ENCODE measurements around the gene TUBAL3. TPM values are rescaled to one million over a fixed set of nuclear protein-coding genes. Genes with fewer than 3 reads are reported as not detected.

Gene TUBAL3
- total RNA-seq, 1 donor from 2014 or later: not detected

DNA sequence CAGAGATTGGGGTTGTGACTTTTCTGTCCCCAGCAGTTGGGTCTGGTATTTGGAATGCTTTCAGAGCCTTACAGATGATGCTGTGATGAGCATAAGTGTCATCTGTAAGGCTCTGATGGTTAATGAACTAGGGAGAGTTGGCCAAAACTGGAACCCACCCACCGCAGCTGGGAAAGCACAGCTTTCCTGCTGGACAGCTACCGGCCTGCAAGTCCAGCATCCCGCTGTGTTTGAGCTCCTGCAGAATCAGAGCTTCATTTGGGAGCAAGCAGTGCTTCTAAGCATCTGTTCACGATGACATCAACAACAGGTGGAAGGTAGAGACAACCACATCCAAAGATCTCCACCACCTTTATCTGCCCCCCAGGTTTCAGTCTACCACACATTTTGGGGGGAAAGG, 28.2 kb downstream of the TUBAL3 start:
- DNase-seq (ENCODE audit: low spot score): no peak
- Mint-ChIP-seq H3K9me3 (ENCODE audit: low read depth) (no peaks in the 10 kb centered on the region), H3K27me3 (ENCODE audit: low read depth) (peaks cover 25% of the 10 kb centered on the region), H3K4me1 (ENCODE audit: low read depth) (no peaks in the 10 kb centered on the region), H3K36me3 (ENCODE audit: low read depth) (no peaks in the 10 kb centered on the region), H3K27ac (ENCODE audit: unreplicated experiment) (no peak overlapping the region), H3K4me3 (ENCODE audit: unreplicated experiment) (no peak overlapping the region)
- no peak for TF ChIP-seq CTCF (IDR thresholded peaks at IDR 0.05)

DNA sequence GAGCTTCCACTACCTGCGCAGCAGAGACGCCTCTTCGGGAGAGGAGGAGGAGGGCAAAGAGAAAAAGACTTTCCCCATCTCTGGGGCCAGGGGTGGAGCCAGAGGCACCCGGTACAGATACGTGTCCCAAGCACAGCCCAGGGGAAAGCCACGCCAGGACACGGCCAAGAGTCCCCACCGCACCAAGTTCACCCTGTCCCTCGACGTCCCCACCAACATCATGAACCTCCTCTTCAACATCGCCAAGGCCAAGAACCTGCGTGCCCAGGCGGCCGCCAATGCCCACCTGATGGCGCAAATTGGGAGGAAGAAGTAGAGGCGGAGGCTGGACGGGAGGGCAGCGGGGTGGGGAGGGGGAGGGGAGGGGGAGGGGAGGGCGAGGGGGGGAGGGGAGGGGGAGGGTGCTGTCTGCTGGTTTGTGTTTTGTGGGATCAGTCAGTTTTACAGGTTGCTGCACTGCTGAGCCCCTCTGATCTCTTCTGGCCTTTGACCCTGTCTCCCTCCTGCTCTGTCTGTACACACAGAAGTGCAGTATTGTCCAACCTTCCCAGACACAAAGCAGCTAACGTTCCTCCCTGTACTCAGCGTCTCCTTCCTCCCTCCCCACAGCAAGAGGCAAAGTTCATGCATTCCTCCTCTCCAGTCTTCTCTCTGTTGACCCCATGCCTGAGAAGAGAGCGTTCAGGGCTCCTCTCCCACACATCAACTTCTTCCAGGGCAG, 30.6 kb downstream of the TUBAL3 start:
- no peaks in the 10 kb centered on the region for H3K4me1 Mint-ChIP-seq (ENCODE audit: low read depth)
- H3K36me3 Mint-ChIP-seq (ENCODE audit: low read depth): no peaks in the 10 kb centered on the region
- no peak overlapping the region for H3K27ac Mint-ChIP-seq (ENCODE audit: unreplicated experiment)
- no peak for DNase-seq (ENCODE audit: low spot score)
- no peak overlapping the region for H3K4me3 Mint-ChIP-seq (ENCODE audit: unreplicated experiment)
- H3K9me3 Mint-ChIP-seq (ENCODE audit: low read depth): peaks cover 3% of the 10 kb centered on the region
- peaks cover 21% of the 10 kb centered on the region for H3K27me3 Mint-ChIP-seq (ENCODE audit: low read depth)
- TF ChIP-seq CTCF (IDR thresholded peaks at IDR 0.05): no peak

DNA sequence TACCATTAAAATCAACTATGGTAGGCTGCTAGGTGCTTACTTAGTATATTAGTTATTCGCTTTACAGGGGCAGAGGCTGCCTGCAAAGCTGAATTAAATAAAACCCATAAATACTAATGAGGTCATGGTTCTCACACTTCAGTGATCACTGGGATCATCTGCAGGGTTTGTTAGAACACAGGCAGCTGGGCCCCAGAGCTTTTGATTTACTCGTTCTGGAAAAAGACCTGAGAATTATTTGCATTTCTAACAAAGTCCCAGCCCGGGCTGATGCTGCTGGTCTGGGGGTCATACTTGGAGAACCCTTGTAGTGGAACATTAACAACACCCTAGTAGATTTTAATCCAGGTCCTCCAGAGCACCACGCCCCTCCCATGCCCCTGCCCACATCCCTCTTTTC, 31.3 kb downstream of the TUBAL3 start:
- H3K4me3 Mint-ChIP-seq (ENCODE audit: unreplicated experiment): no peak overlapping the region
- H3K27ac Mint-ChIP-seq (ENCODE audit: unreplicated experiment): no peak overlapping the region
- DNase-seq (ENCODE audit: low spot score): no peak
- H3K4me1 Mint-ChIP-seq (ENCODE audit: low read depth): no peaks in the 10 kb centered on the region
- no peak for TF ChIP-seq CTCF (IDR thresholded peaks at IDR 0.05)
- no peaks in the 10 kb centered on the region for H3K36me3 Mint-ChIP-seq (ENCODE audit: low read depth)
- peaks cover 29% of the 10 kb centered on the region for H3K27me3 Mint-ChIP-seq (ENCODE audit: low read depth)
- H3K9me3 Mint-ChIP-seq (ENCODE audit: low read depth): peaks cover 3% of the 10 kb centered on the region

DNA sequence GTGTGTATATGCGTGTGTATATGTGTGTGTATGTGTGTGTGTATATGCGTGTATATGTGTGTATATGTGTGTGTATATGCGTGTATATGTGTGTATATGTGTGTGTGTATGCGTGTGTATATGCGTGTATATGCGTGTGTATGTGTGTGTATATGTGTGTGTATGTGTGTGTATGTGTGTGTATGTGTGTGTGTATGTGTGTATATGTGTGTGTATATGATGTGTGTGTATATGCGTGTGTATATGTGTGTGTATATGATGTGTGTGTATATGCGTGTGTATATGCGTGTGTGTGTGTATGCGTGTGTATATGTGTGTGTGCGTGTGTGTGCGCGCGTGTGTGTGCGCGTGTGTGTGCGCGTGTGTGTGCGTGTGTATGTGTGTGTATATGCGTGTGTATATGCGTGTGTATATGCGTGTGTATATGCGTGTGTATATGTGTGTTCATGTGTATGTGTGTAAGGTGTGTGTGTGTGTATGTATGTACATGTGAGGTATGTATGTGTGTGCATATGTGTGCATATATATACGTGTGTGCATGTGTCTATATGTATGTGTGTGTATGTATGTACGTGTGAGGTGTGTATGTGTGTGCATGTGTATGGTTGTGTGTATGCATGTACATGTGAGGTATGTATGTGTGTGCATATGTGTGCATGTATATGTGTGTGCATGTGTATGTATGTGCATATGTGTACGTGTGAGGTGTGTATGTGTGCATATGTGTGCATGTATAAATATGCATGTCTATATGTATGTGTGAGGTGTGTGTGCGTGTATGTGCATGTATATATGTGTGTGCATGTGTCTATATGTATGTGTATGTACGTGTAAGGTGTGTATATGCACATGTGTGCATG, 33.9 kb downstream of the TUBAL3 start:
- no peaks in the 10 kb centered on the region for H3K4me1 Mint-ChIP-seq (ENCODE audit: low read depth)
- TF ChIP-seq CTCF (IDR thresholded peaks at IDR 0.05): no peak
- no peak overlapping the region for H3K4me3 Mint-ChIP-seq (ENCODE audit: unreplicated experiment)
- H3K27ac Mint-ChIP-seq (ENCODE audit: unreplicated experiment): no peak overlapping the region
- H3K27me3 Mint-ChIP-seq (ENCODE audit: low read depth): peaks cover 45% of the 10 kb centered on the region
- DNase-seq (ENCODE audit: low spot score): no peak
- H3K9me3 Mint-ChIP-seq (ENCODE audit: low read depth): peaks cover 3% of the 10 kb centered on the region
- H3K36me3 Mint-ChIP-seq (ENCODE audit: low read depth): no peaks in the 10 kb centered on the region

- TF ChIP-seq CTCF (IDR thresholded peaks at IDR 0.05): no peak
- Mint-ChIP-seq H3K4me1 (ENCODE audit: low read depth) (no peaks in the 10 kb centered on the region), H3K36me3 (ENCODE audit: low read depth) (no peaks in the 10 kb centered on the region), H3K9me3 (ENCODE audit: low read depth) (peaks cover 3% of the 10 kb centered on the region), H3K27ac (ENCODE audit: unreplicated experiment) (no peak overlapping the region), H3K4me3 (ENCODE audit: unreplicated experiment) (no peak overlapping the region), H3K27me3 (ENCODE audit: low read depth) (peaks cover 44% of the 10 kb centered on the region)
- DNase-seq (ENCODE audit: low spot score): no peak
These were observed 35.1 kb downstream of the TUBAL3 start for GRCh38 chr10:5369362-5370158.

Measured in chondrocyte (in vitro differentiated cells).